ENCODE results near the gene ATP8A2. TPM values are rescaled to one million over a fixed set of nuclear protein-coding genes. Genes with fewer than 3 reads are reported as not detected.

The ATP8A2 gene
- total RNA-seq, 4 donors from 2014 or later, result 0.29 to 0.65 (median 0.46) TPM

GRCh38 chr13:25690582-25690981, 318.8 kb downstream of the ATP8A2 start:
- WGBS, result 94% methylated on average over 2 of the region's 2 CpGs
- DNase-seq (ENCODE audit: extremely low spot score), result no peak
- TF ChIP-seq EP300 (IDR thresholded peaks at IDR 0.05) (no peak), POLR2A (IDR thresholded peaks at IDR 0.05; ENCODE audit: low read depth) (no peak), CTCF (IDR thresholded peaks at IDR 0.05) (no peak), POLR2AphosphoS5 (IDR thresholded peaks at IDR 0.05) (no peak)
- no peaks in the 10 kb centered on the region for H3K27me3 ChIP-seq
- H3K4me1 ChIP-seq, result peaks cover 0 to 7% (median 6%) of the 10 kb centered on the region in 4 donors
- H3K27ac ChIP-seq (replicated peaks in 1 of 4), result no peak overlapping the region
- H3K4me3 ChIP-seq, result no peak overlapping the region
- H3K36me3 ChIP-seq, result no peaks in the 10 kb centered on the region
- intact Hi-C loops (cut with DNase I), result no loop called here
- H3K9me3 ChIP-seq, result no peaks in the 10 kb centered on the region

GRCh38 chr13:25691654-25692053, 319.9 kb downstream of the ATP8A2 start:
- TF ChIP-seq POLR2AphosphoS5 (IDR thresholded peaks at IDR 0.05) (no peak), EP300 (IDR thresholded peaks at IDR 0.05) (no peak), CTCF (IDR thresholded peaks at IDR 0.05) (no peak), POLR2A (IDR thresholded peaks at IDR 0.05; ENCODE audit: low read depth) (no peak)
- Histone ChIP-seq H3K4me1 (peaks cover 0 to 7% (median 6%) of the 10 kb centered on the region in 4 donors), H3K27ac (replicated peaks in 1 of 4) (no peak overlapping the region), H3K9me3 (no peaks in the 10 kb centered on the region), H3K4me3 (no peak overlapping the region), H3K36me3 (no peaks in the 10 kb centered on the region), H3K27me3 (no peaks in the 10 kb centered on the region)
- intact Hi-C loops (cut with DNase I), result no loop called here
- no peak for DNase-seq (ENCODE audit: extremely low spot score)
- WGBS, result 41% methylated on average over 2 of the region's 2 CpGs

- H3K27me3 ChIP-seq, result no peaks in the 10 kb centered on the region
- no peak overlapping the region for H3K27ac ChIP-seq (replicated peaks in 1 of 4)
- H3K4me1 ChIP-seq, result peaks cover 0 to 7% (median 6%) of the 10 kb centered on the region in 4 donors
- TF ChIP-seq CTCF (IDR thresholded peaks at IDR 0.05), result no peak
- TF ChIP-seq POLR2A (IDR thresholded peaks at IDR 0.05; ENCODE audit: low read depth), result no peak
- whole genome bisulfite sequencing, result 48% methylated on average over 7 of the region's 7 CpGs
- H3K4me3 ChIP-seq, result no peak overlapping the region
- no peaks in the 10 kb centered on the region for H3K36me3 ChIP-seq
- H3K9me3 ChIP-seq, result no peaks in the 10 kb centered on the region
- no peak for DNase-seq (ENCODE audit: extremely low spot score)
- intact Hi-C loops (cut with DNase I), result no loop called here
Observed at GRCh38 chr13:25692099-25692498, 320.3 kb downstream of the ATP8A2 start.

- intact Hi-C loops (cut with DNase I), result no loop called here
- Histone ChIP-seq H3K4me3 (no peak overlapping the region), H3K36me3 (no peaks in the 10 kb centered on the region), H3K4me1 (no peaks in the 10 kb centered on the region), H3K27ac (replicated peaks in 1 of 4) (no peak overlapping the region), H3K9me3 (no peaks in the 10 kb centered on the region), H3K27me3 (no peaks in the 10 kb centered on the region)
- 84% methylated on average over 9 of the region's 9 CpGs for WGBS
- TF ChIP-seq POLR2A (IDR thresholded peaks at IDR 0.05; ENCODE audit: low read depth), result no peak
- DNase-seq (ENCODE audit: extremely low spot score), result no peak
Observed at GRCh38 chr13:25699056-25699455, 327.3 kb downstream of the ATP8A2 start.

GRCh38 chr13:25699600-25699999, 327.8 kb downstream of the ATP8A2 start:
- no peak for DNase-seq (ENCODE audit: extremely low spot score)
- no peak for TF ChIP-seq CTCF (IDR thresholded peaks at IDR 0.05)
- no peak for TF ChIP-seq POLR2AphosphoS5 (IDR thresholded peaks at IDR 0.05)
- TF ChIP-seq POLR2A (IDR thresholded peaks at IDR 0.05; ENCODE audit: low read depth), result no peak
- no peak for TF ChIP-seq EP300 (IDR thresholded peaks at IDR 0.05)
- intact Hi-C loops (cut with DNase I), result no loop called here

More at GRCh38 chr13:25699600-25699999, 327.8 kb downstream of the ATP8A2 start:
- Histone ChIP-seq H3K9me3 (no peaks in the 10 kb centered on the region), H3K36me3 (no peaks in the 10 kb centered on the region), H3K4me3 (no peak overlapping the region), H3K27me3 (no peaks in the 10 kb centered on the region), H3K27ac (replicated peaks in 1 of 4) (no peak overlapping the region), H3K4me1 (no peaks in the 10 kb centered on the region)
- 53% methylated on average over 2 of the region's 2 CpGs for WGBS
